ENCODE measurements around the gene GBP1. TPM values are rescaled to one million over a fixed set of nuclear protein-coding genes. Genes with fewer than 3 reads are reported as not detected.

Gene GBP1
- total and polyA plus RNA-seq, 2 experiments from 2014 or later: 0.13 TPM; not detected in 1

GRCh38 chr1:89051300-89051954, 13.6 kb downstream of the GBP1 start (continued):
- TF ChIP-seq EZH2phosphoT487 (IDR thresholded peaks at IDR 0.05; ENCODE audit: unreplicated experiment) (no peak), NANOG (IDR thresholded peaks at IDR 0.05; ENCODE audit: borderline replicate concordance) (no peak), JUNB (IDR thresholded peaks at IDR 0.05; ENCODE audit: unreplicated experiment) (no peak), REST (IDR thresholded peaks at IDR 0.05; ENCODE audit: unreplicated experiment) (no peak), ZNF331 (CRISPR knock-in tag; IDR thresholded peaks at IDR 0.05; ENCODE audit: low read depth) (no peak)

GRCh38 chr1:89050649-89051033, 14.4 kb downstream of the GBP1 start:
- H3K79me2 ChIP-seq (replicated peaks; ENCODE audit: insufficient read depth): no peaks in the 10 kb centered on the region
- no peak overlapping the region for H3K4me2 ChIP-seq
- no peaks in the 10 kb centered on the region for H3K9me2 ChIP-seq (ENCODE audit: insufficient read depth)
- DNase-seq (ENCODE audit: low spot score) (no peak), ATAC-seq (no peak)
- Mint-ChIP-seq H3K4me3 (no peak overlapping the region), H3K27me3 (ENCODE audit: insufficient read depth, low read depth, poor library complexity) (no peaks in the 10 kb centered on the region), H3K36me3 (ENCODE audit: low read depth) (no peaks in the 10 kb centered on the region), H3K4me1 (no peaks in the 10 kb centered on the region; the same call in 2 of the 3 replicates), H3K9me3 (no peaks in the 10 kb centered on the region), H3K27ac (no peak overlapping the region)
- no peaks in the 10 kb centered on the region for H3K27me3 ChIP-seq (ENCODE audit: insufficient read depth)
- no peaks in the 10 kb centered on the region for H3K36me3 ChIP-seq (ENCODE audit: insufficient read depth)
- no peak overlapping the region for H3K27ac ChIP-seq (ENCODE audit: low read depth)
- H3K4me3 ChIP-seq: no peak overlapping the region
- no peaks in the 10 kb centered on the region for H3K4me1 ChIP-seq (ENCODE audit: insufficient read depth)
- no peaks in the 10 kb centered on the region for H4K20me1 ChIP-seq (replicated peaks; ENCODE audit: insufficient read depth)
- H3F3A ChIP-seq (replicated peaks; ENCODE audit: low read depth): no peaks in the 10 kb centered on the region
- H2AFZ ChIP-seq: no peak overlapping the region
- TF ChIP-seq EZH2phosphoT487 (IDR thresholded peaks at IDR 0.05; ENCODE audit: unreplicated experiment): no peak
- no peak for TF ChIP-seq CREB1 (CRISPR knock-in tag; IDR thresholded peaks at IDR 0.05; ENCODE audit: low read depth)
- TF ChIP-seq ZNF462 (CRISPR knock-in tag; IDR thresholded peaks at IDR 0.05): no peak
- TF ChIP-seq ETS1 (IDR thresholded peaks at IDR 0.05): no peak
- no peak for TF ChIP-seq ZNF114 (CRISPR knock-in tag; IDR thresholded peaks at IDR 0.05)
- TF ChIP-seq EZH2 (IDR thresholded peaks at IDR 0.05; ENCODE audit: low read depth, unreplicated experiment): no peak
- no peak for TF ChIP-seq NANOG (IDR thresholded peaks at IDR 0.05; ENCODE audit: borderline replicate concordance)
- TF ChIP-seq JUNB (IDR thresholded peaks at IDR 0.05; ENCODE audit: unreplicated experiment): no peak

Measured in GM23338 (cell line).